HUES48 (cell line): ENCODE data around the gene SLC25A27.

ENCODE experiments used
- H3K27ac ChIP-seq: one replicate; pipeline ENCODE4 v1.7.0; 2013; ENCODE audit warnings: low read depth, low read length, inconsistent platforms
- H3K27me3 ChIP-seq: 2 replicates; pipeline ENCODE4 v1.6.1; 2013; ENCODE audit warnings: mild to moderate bottlenecking, low read length; ENCODE audit not compliant: control insufficient read depth, insufficient read depth
- H3K36me3 ChIP-seq: 2 replicates; pipeline ENCODE4 v1.6.1; 2013; ENCODE audit warnings: low read length; ENCODE audit not compliant: control insufficient read depth, insufficient read depth
- H3K4me1 ChIP-seq: 2 replicates; pipeline ENCODE4 v1.6.1; 2013; ENCODE audit warnings: mild to moderate bottlenecking, low read length; ENCODE audit not compliant: control insufficient read depth, insufficient read depth
- H3K4me3 ChIP-seq: 2 replicates; pipeline ENCODE4 v1.5.1; 2013; ENCODE audit warnings: mild to moderate bottlenecking, low read depth, low read length
- H3K9ac ChIP-seq: 2 replicates; pipeline ENCODE4 v1.6.1; 2013; ENCODE audit warnings: mild to moderate bottlenecking, low read depth, low read length, moderate library complexity
- H3K9me3 ChIP-seq: 2 replicates; pipeline ENCODE4 v1.6.1; 2013; ENCODE audit warnings: low read length; ENCODE audit not compliant: control insufficient read depth, insufficient read depth

The SLC25A27 gene

DNA sequence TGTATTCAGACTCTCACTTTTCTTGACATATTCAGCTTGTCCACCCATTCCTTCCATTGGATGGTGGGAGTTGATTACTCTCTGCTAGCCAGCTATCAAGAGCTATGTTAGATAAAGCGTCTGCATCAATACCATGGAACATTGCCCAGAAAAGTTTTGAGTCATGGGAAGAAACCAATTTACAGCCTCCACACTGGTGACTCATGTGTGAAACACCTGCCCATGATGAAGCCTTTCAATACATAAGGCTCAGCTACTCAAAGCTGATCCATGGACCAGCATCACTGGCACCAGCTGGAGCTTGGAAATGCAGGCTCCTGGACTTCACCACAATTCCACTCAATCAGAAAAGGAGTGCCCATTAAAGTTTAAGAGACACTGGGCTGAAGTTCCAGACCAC lies 66.3 kb downstream of the SLC25A27 start:
- Histone ChIP-seq H3K4me3 (no peak overlapping the region), H3K9ac (no peak overlapping the region), H3K9me3 (no peaks in the 10 kb centered on the region), H3K36me3 (no peaks in the 10 kb centered on the region), H3K27me3 (no peaks in the 10 kb centered on the region), H3K27ac (no peak overlapping the region), H3K4me1 (no peaks in the 10 kb centered on the region)

DNA sequence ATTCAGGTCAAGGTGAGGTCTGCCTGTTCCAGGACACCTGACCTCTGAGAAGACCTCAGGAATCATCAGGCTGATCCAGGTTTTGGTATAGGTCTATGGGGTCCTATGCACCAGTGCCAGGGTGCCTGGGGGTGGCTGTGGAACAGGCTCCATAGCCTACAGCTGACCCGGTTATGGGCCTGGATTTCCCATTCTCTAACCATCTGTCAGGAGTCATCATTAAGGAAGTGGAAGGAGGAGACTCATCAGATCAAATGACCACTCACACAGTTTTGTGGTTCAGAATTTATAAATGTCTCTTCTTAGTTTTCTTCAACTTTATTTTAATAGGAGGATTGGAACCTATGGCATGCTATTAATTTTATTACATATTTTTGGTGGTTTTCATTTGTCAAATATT lies 67.6 kb downstream of the SLC25A27 start:
- H3K4me1 ChIP-seq, result no peaks in the 10 kb centered on the region
- no peaks in the 10 kb centered on the region for H3K36me3 ChIP-seq
- H3K4me3 ChIP-seq, result no peak overlapping the region
- no peak overlapping the region for H3K9ac ChIP-seq
- no peaks in the 10 kb centered on the region for H3K9me3 ChIP-seq
- H3K27me3 ChIP-seq, result no peaks in the 10 kb centered on the region
- H3K27ac ChIP-seq, result no peak overlapping the region
